IPS-20b (cell line): Measurements from ENCODE around the gene DNAH2.

ENCODE experiments used
- H3K27ac ChIP-seq: one replicate; pipeline ENCODE4 v1.5.1; 2013; ENCODE audit warnings: low read length
- H3K27me3 ChIP-seq: 2 replicates; pipeline ENCODE4 v1.6.1; 2013; ENCODE audit warnings: mild to moderate bottlenecking, low read length, inconsistent platforms; ENCODE audit not compliant: insufficient read depth
- H3K36me3 ChIP-seq: 2 replicates; pipeline ENCODE4 v1.6.1; 2013; ENCODE audit warnings: low read depth, mild to moderate bottlenecking, inconsistent platforms, low read length, moderate library complexity; ENCODE audit not compliant: insufficient read depth
- H3K4me1 ChIP-seq: 2 replicates; pipeline ENCODE4 v1.6.1; 2013; ENCODE audit warnings: mild to moderate bottlenecking, control low read depth, inconsistent platforms, low read length, moderate library complexity; ENCODE audit not compliant: insufficient read depth
- H3K4me3 ChIP-seq: 2 replicates; pipeline ENCODE4 v1.5.1; 2013; ENCODE audit warnings: mild to moderate bottlenecking, low read length, inconsistent platforms
- H3K9ac ChIP-seq: 2 replicates; pipeline ENCODE4 v1.6.1; 2013; ENCODE audit warnings: low read depth, mild to moderate bottlenecking, inconsistent platforms, low read length, moderate library complexity
- H3K9me3 ChIP-seq: 2 replicates; pipeline ENCODE4 v1.6.1; 2013; ENCODE audit warnings: mild to moderate bottlenecking, low read depth, low read length, inconsistent platforms; ENCODE audit not compliant: insufficient read depth

DNAH2 gene

GRCh38 chr17:7687908-7688807, 29.4 kb upstream of the DNAH2 start, which contains the start of gene WRAP53:
Gene WRAP53 (plus strand): TSS chr17:7688477. CDS start chr17:7688649, 172 bp downstream.
- Histone ChIP-seq H3K9me3 (no peaks in the 10 kb centered on the region), H3K9ac (peak within 1 kb of the TSS; percentile 99), H3K4me1 (peaks cover 15% of the 10 kb centered on the region), H3K4me3 (peak within 1 kb of the TSS; percentile 97), H3K36me3 (peaks cover 31% of the 10 kb centered on the region), H3K27me3 (no peaks in the 10 kb centered on the region), H3K27ac (peak within 1 kb of the TSS; percentile 86)

GRCh38 chr17:7688808-7689316, 28.7 kb upstream of the DNAH2 start:
- Histone ChIP-seq H3K9ac (peak overlapping the region; percentile 97), H3K27me3 (no peaks in the 10 kb centered on the region), H3K4me1 (peaks cover 15% of the 10 kb centered on the region), H3K9me3 (no peaks in the 10 kb centered on the region), H3K27ac (no peak overlapping the region), H3K4me3 (peak overlapping the region; percentile 97), H3K36me3 (peaks cover 30% of the 10 kb centered on the region)

GRCh38 chr17:7695586-7695985, 22.0 kb upstream of the DNAH2 start:
- H3K4me3 ChIP-seq, result no peak overlapping the region

GRCh38 chr17:7697828-7698588, 19.5 kb upstream of the DNAH2 start:
- Histone ChIP-seq H3K4me3 (no peak overlapping the region), H3K4me1 (no peaks in the 10 kb centered on the region), H3K9ac (no peak overlapping the region), H3K36me3 (peaks cover 22% of the 10 kb centered on the region; the same call in 1 of the 2 replicates), H3K27ac (no peak overlapping the region), H3K9me3 (no peaks in the 10 kb centered on the region), H3K27me3 (no peaks in the 10 kb centered on the region)

More at GRCh38 chr17:7695586-7695985, 22.0 kb upstream of the DNAH2 start:
- Histone ChIP-seq H3K36me3 (peaks cover 15% of the 10 kb centered on the region; the same call in 1 of the 2 replicates), H3K4me1 (no peaks in the 10 kb centered on the region), H3K27me3 (no peaks in the 10 kb centered on the region), H3K9ac (no peak overlapping the region), H3K27ac (no peak overlapping the region), H3K9me3 (no peaks in the 10 kb centered on the region)

- Histone ChIP-seq H3K27ac (no peak overlapping the region), H3K9me3 (no peaks in the 10 kb centered on the region), H3K4me1 (peaks cover 3% of the 10 kb centered on the region; the same call in 1 of the 2 replicates), H3K27me3 (peaks cover 9% of the 10 kb centered on the region; the same call in 1 of the 2 replicates), H3K9ac (no peak overlapping the region), H3K4me3 (no peak overlapping the region), H3K36me3 (peaks cover 16% of the 10 kb centered on the region; the same call in 1 of the 2 replicates)
Measured at GRCh38 chr17:7700510-7700909, 17.0 kb upstream of the DNAH2 start.

- Histone ChIP-seq H3K27me3 (peaks cover 20% of the 10 kb centered on the region), H3K9ac (no peak overlapping the region), H3K4me1 (peaks cover 12% of the 10 kb centered on the region; the same call in 1 of the 2 replicates), H3K27ac (no peak overlapping the region), H3K36me3 (peaks cover 13% of the 10 kb centered on the region; the same call in 1 of the 2 replicates), H3K4me3 (no peak overlapping the region), H3K9me3 (no peaks in the 10 kb centered on the region)
Measured at GRCh38 chr17:7701681-7702080, 15.9 kb upstream of the DNAH2 start.

GRCh38 chr17:7702776-7703175, 14.8 kb upstream of the DNAH2 start:
- peaks cover 12% of the 10 kb centered on the region; the same call in 1 of the 2 replicates for H3K4me1 ChIP-seq
- no peaks in the 10 kb centered on the region for H3K9me3 ChIP-seq
- peaks cover 26% of the 10 kb centered on the region for H3K27me3 ChIP-seq
- peaks cover 13% of the 10 kb centered on the region; the same call in 1 of the 2 replicates for H3K36me3 ChIP-seq
- peak overlapping the region; percentile 79; the same call in 1 of the 2 replicates for H3K4me3 ChIP-seq
- H3K27ac ChIP-seq, result no peak overlapping the region
- H3K9ac ChIP-seq, result no peak overlapping the region

- Histone ChIP-seq H3K4me1 (peaks cover 12% of the 10 kb centered on the region; the same call in 1 of the 2 replicates), H3K4me3 (peak overlapping the region; percentile 79), H3K9me3 (no peaks in the 10 kb centered on the region), H3K27ac (no peak overlapping the region), H3K36me3 (peaks cover 13% of the 10 kb centered on the region; the same call in 1 of the 2 replicates), H3K27me3 (peaks cover 26% of the 10 kb centered on the region), H3K9ac (peak overlapping the region; percentile 66; the same call in 1 of the 2 replicates)
Measured at GRCh38 chr17:7703584-7704479, 13.7 kb upstream of the DNAH2 start.

GRCh38 chr17:7704601-7705268, 12.8 kb upstream of the DNAH2 start, which contains the start of gene EFNB3:
Gene EFNB3 (plus strand): TSS chr17:7705202. CDS start chr17:7705599, 397 bp downstream.
- peak within 1 kb of the TSS; percentile 66; the same call in 1 of the 2 replicates for H3K9ac ChIP-seq
- H3K27ac ChIP-seq, result no peak within 1 kb of the TSS
- H3K36me3 ChIP-seq, result peaks cover 13% of the 10 kb centered on the region; the same call in 1 of the 2 replicates

More at GRCh38 chr17:7704601-7705268, 12.8 kb upstream of the DNAH2 start, which contains the start of gene EFNB3:
- H3K4me1 ChIP-seq, result peaks cover 12% of the 10 kb centered on the region; the same call in 1 of the 2 replicates
- H3K9me3 ChIP-seq, result no peaks in the 10 kb centered on the region
- peak within 1 kb of the TSS; percentile 79 for H3K4me3 ChIP-seq
- H3K27me3 ChIP-seq, result peaks cover 26% of the 10 kb centered on the region
